HAP-1 (cell line): ENCODE data around the gene ATP5MC3.

ENCODE experiments used
- DNase-seq, 2 experiments: peaks; one replicate each; pipeline ENCODE4 v3.0.0-alpha.2; 2016 to 2020; ENCODE audit warnings: low spot score in 2 of 2
- H3K27me3 ChIP-seq: fragments of 250-450 bp; sonication (Bioruptor Pico); 2 replicates; pipeline ENCODE4 v1.5.1; 2020; ENCODE audit warnings: low read depth, mild to moderate bottlenecking, moderate library complexity
- H3K36me3 ChIP-seq: fragments of 250-450 bp; sonication (Bioruptor Pico); replicated peaks from 2 replicates; pipeline ENCODE4 v1.5.1; 2020; ENCODE audit warnings: mild to moderate bottlenecking
- H3K4me1 ChIP-seq: fragments of 250-450 bp; sonication (Bioruptor Pico); 2 replicates; pipeline ENCODE4 v1.5.1; 2020; ENCODE audit warnings: mild to moderate bottlenecking
- H3K4me3 ChIP-seq: fragments of 250-450 bp; sonication (Bioruptor Pico); 2 replicates; pipeline ENCODE4 v1.5.1; 2020; ENCODE audit warnings: mild to moderate bottlenecking, moderate library complexity
- H3K9me3 ChIP-seq: fragments of 250-450 bp; sonication (Bioruptor Pico); 2 replicates; pipeline ENCODE4 v1.5.1; 2020; ENCODE audit warnings: mild to moderate bottlenecking, moderate library complexity
- in situ Hi-C: fragments of 300-500 bp; cut with MboI; formaldehyde crosslinking; loops from 3 replicates; pipeline ENCODE4 v1.14.3; 2020; ENCODE audit warnings: low sequenced_read_pairs, inconsistent platforms, mixed read lengths

The ATP5MC3 gene

DNA sequence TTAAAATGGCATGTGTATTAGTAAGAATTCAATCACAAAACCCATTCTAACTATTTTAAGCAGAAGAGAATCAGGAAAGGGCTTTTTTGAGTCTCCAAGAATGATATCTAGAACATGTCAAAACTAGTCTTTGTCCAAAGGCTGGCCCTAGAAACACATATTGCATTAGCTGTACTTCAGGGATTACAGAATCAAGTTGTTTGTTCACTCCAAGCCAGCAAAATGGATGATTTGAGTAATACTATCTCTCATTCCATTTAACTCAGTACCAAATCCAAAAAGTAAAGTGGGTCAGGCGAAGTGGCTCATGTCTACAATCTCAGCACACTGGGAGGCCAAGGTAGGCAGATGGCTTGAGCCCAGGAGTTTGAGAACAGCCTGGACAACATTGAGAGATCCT lies 54.8 kb downstream of the ATP5MC3 start:
- H3K4me3 ChIP-seq = no peak overlapping the region
- no peaks in the 10 kb centered on the region for H3K9me3 ChIP-seq
- DNase-seq = no peak
- H3K4me1 ChIP-seq = peaks cover 4% of the 10 kb centered on the region
- H3K36me3 ChIP-seq = peaks cover 22% of the 10 kb centered on the region
- in situ Hi-C loops = no loop called here
- H3K27me3 ChIP-seq = no peaks in the 10 kb centered on the region
